ENCODE data around the gene DOCK9.
A peak's percentile ranks its signal among the peaks of the same experiment; 100 is the strongest.
"Not testable (repeated sequence)": the region's sequence is repeated elsewhere in the genome, so short reads cannot be mapped to it uniquely, and the experiment has no call there.

The DOCK9 gene

GRCh38 chr13:98816406-98816805 is 161.5 kb downstream of the DOCK9 start:
- no peak for DNase-seq

GRCh38 chr13:98813993-98814392 is 163.9 kb downstream of the DOCK9 start:
- no peak for DNase-seq

- not testable (repeated sequence) for DNase-seq
These were observed 165.6 kb downstream of the DOCK9 start for GRCh38 chr13:98812186-98812790.

- peak; percentile 89 for DNase-seq
These were observed 167.1 kb downstream of the DOCK9 start for GRCh38 chr13:98810746-98811145.

GRCh38 chr13:98809345-98809777 is 168.5 kb downstream of the DOCK9 start:
- no peak for DNase-seq

- no peak for DNase-seq
These were observed 170.1 kb downstream of the DOCK9 start for GRCh38 chr13:98807774-98808173.

GRCh38 chr13:98804336-98804855 is 173.5 kb downstream of the DOCK9 start:
- DNase-seq = no peak

- DNase-seq = no peak
These were observed 173.9 kb downstream of the DOCK9 start for GRCh38 chr13:98803921-98804320.

GRCh38 chr13:98803111-98803561 is 174.7 kb downstream of the DOCK9 start:
- DNase-seq = no peak

GRCh38 chr13:98802559-98802958 is 175.3 kb downstream of the DOCK9 start:
- DNase-seq = no peak

- DNase-seq = no peak
These were observed 176.0 kb downstream of the DOCK9 start for GRCh38 chr13:98801626-98802418.

GRCh38 chr13:98800078-98800477 is 177.8 kb downstream of the DOCK9 start:
- DNase-seq = no peak

- DNase-seq = peak; percentile 89
These were observed 178.8 kb downstream of the DOCK9 start for GRCh38 chr13:98798849-98799645.

- DNase-seq = peak; percentile 93
These were observed 180.4 kb downstream of the DOCK9 start for GRCh38 chr13:98797456-98797855.

- DNase-seq = no peak
These were observed 181.1 kb downstream of the DOCK9 start for GRCh38 chr13:98796798-98797197.

GRCh38 chr13:98796191-98796590 is 181.7 kb downstream of the DOCK9 start:
- DNase-seq = no peak

GRCh38 chr13:98795220-98795619 is 182.6 kb downstream of the DOCK9 start:
- no peak for DNase-seq

GRCh38 chr13:98794498-98794897 is 183.4 kb downstream of the DOCK9 start:
- no peak for DNase-seq

GRCh38 chr13:98792785-98793495 is 184.9 kb downstream of the DOCK9 start:
- DNase-seq = peak; percentile 61

GRCh38 chr13:98792321-98792720 is 185.5 kb downstream of the DOCK9 start:
- no peak for DNase-seq

- no peak for DNase-seq
These were observed 186.3 kb downstream of the DOCK9 start for GRCh38 chr13:98791611-98792010.

GRCh38 chr13:98787996-98788395 is 189.9 kb downstream of the DOCK9 start:
- no peak for DNase-seq

GRCh38 chr13:98787173-98787572 is 190.7 kb downstream of the DOCK9 start:
- DNase-seq = no peak
